NCI-H460 (cell line): ENCODE results near the gene ASCC3. TPM values are rescaled to one million over a fixed set of nuclear protein-coding genes. Genes with fewer than 3 reads are reported as not detected.

Source experiments
- DNase-seq: peaks from one replicate; pipeline ENCODE4 v3.0.0-alpha.2; 2016; ENCODE audit warnings: low read depth; ENCODE audit errors: extremely low read depth
- total RNA-seq: library from RNA; depleted of rRNA; stranded (reverse); fragments of >200 nt; shearing (Covaris generic); gene quantifications from 2 replicates; pipeline ENCODE4 v1.2.3, GENCODE V29; 2014

The ASCC3 gene
- total RNA-seq, 1 experiment from 2014 or later = 60.2 TPM

DNA sequence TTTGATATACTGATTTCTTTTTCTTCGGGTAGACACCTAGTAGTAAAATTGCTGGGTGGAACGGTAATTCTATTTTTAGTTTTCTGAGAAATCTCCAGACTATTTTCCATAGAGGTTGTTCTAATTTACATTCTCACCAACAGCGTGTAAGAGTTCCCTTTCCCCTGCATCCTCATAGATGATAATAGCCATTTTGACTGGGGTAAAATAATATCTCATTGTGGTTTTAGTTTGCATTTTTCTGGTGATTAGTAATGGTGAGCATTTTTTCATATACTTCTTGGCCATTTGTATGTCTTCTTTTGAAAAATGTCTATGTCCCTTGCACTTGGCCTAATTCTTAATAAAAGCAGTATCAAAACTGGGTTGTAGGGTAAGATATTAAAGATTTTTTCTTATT lies 267.5 kb downstream of the ASCC3 start:
- no peak for DNase-seq

DNA sequence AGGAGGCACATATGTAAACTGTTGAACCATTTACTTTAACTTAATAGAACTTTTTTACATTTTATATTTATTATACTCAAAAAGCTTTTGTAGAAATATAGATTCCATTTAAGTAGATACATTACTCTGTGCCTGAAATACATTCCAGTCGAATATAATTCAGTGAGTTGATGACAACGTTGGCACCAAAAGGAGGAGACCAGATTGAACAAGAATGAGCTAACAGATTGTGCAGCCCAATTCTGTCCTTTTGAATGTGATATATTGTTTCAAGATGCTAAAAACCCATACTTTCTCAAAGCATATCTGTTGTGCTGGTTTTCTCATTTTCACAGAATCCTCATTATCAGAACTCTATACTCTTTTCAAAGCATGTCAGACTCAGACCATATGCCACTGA lies 269.0 kb downstream of the ASCC3 start:
- no peak for DNase-seq

DNA sequence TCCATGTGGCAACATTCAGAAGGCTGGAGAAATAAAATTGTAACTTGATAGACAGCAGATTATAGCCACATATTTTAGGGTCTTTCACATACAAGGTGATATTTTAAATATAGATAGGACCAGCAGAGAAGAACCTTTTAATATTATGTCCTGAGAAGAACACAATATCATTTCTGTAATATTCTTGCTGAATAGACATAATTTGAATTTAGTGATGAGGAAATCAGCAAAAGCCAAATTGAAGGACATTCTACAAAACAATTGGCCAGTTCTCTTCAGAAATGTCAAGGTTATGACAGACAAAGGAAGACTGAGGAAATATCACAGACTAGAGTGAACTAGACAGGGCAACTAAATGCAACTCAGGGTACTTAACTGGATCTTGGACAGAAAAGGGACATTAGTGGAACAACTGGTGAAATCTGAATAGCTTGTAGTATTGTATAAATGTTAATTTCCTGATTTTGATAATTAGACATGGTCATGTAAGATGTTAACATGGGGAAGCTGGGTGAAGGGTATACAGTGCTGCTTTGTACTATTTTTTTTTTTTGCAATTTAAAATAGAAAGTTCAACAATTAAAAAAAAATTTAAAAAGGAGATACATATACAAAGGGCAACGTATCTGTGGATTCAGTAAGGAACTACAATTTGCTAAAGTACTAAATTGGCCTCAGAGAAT lies 281.9 kb downstream of the ASCC3 start:
- no peak for DNase-seq

DNA sequence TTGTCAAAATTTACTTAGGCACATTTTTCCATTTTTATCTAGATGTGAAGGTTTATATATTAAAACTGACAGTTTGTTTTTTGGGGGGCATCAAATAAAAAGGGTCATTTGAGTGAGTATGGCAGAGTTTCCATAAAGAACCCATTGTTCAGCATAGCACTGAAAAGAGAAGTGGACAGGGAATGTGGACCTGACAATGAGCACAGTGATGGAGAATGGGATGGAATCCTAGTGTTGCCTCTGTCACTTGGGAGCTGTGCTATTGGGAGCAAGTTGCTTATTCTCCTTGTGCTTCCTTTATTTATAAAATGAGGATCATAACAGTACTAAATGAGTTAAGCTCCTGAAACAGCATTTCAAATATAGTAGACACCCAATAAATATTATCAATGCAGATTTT lies 285.7 kb downstream of the ASCC3 start:
- no peak for DNase-seq

DNA sequence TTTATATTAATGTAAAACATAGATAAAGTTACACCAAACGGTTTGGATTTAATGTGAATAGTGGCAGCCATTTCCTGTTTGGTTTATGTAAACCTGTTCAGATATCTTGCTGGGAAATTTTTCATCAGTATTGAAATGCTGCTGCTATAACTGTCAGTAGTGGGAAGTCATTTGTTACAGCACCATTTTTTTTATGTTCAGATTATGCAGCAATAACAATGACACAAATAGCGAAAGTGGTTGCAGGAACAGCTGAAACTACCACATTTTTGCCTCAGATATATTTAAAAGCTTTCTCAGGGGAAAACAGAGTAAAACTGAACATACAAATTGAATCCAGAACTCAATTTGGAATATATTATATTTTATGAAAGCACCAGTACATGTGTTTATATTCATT lies 287.6 kb downstream of the ASCC3 start:
- no peak for DNase-seq

DNA sequence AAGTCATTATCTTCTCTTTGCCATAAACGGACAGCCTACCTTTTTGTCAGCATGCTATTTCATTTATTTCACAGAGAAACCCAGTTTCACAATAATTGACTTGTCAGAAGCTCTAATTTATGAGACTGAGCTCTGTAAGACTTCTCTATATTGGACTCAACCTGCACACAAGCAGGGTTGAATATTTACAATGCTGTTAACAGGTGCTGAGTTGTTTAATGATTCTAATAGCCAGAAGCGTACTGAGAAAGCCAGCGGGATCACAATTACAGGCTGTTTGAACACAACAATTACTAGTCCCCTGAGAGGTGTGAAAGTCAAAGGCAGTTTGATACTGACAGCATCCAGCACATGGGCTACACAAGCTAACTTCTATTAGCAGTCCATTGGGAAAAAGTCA lies 288.2 kb downstream of the ASCC3 start:
- no peak for DNase-seq

DNA sequence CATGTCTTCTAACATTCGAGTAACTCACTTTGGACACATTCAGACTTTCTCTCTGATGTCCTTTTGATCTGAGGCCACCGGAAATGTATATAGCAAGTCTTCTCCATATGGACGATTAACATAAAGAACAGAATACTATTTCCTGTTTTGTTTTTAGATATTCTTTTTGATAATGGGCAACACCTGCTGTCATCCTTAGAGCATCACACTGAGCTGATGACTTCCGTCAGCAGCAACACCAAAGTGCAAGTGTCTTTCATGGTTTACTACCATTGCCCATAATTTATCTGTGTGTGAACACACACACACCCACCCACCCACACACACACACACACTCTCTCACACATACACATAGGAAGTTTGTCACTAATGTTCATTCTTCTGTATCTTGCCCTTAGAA lies 303.7 kb downstream of the ASCC3 start:
- no peak for DNase-seq

DNA sequence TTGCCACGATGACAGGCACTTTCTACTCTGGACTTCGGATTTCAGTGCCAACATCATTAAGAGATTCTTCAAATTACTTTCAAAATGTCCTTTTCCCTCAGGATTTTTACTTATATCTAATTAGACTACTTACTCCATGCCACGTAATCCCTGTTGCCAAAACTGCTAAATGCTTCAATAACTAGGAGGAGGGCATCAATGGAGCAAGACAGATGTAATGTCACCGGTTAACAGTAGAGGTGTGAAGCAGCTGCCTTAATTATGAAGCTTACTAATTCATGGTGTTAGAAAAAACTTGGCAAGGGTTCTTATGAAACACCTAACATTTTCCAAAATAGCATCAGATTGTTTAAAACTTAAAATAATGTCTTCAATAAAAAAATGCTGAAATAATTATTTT lies 305.2 kb downstream of the ASCC3 start:
- no peak for DNase-seq

DNA sequence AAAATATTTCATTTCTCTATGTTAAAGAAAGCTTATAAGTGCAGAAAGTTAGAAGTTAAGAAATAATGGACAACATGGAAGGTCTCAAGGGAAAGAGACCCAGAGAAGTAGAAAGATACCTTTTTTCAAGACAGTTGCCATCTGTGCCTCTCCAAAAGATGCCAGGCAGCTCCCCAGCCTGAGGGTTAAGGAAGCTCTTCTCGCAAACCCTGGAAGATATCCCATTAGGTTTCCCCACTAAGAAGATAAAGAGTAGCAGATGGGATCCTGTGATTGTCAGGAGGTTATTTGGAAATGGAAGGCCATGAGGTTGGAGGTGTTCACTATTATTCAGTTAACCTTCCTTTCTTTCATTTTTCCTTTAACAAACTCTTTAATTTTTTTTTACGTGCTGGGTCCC lies 306.3 kb downstream of the ASCC3 start:
- no peak for DNase-seq

DNA sequence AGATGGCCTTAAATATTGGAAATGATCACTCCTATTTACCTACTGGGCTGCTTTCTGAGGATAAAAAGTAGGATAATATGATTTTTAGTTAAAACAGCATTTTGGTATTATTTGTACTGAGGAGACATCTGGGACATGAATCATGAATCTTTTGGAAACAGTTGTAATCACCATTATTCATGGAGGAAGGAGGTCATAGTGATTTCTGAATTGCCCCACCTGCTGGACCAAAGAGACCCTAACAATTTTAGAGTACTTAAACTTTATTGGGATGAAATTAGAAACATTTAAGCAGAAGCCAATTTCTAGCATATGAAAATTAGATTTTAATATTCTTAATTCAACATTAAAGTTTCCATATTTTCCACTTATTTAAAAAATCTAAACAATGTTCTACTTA lies 308.0 kb downstream of the ASCC3 start:
- DNase-seq = peak; percentile 20

DNA sequence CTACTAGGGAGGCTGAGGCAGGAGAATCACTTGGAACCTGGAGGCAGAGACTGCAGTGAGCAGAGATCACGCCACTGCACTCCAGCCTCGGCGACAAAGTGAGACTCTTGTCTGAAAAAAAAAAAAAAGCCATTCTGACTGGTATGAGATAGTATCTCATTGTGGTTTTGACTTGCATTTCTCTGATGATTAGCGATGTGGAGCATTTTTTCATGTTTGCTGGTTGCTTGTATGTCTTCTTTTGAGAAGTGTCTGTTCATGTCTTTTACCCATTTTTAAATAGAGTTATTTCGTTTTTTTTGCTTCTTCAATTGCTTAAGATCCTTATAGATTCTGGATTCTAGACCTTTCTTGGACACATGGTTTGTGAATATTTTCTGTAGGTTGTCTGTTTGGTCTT lies 312.9 kb downstream of the ASCC3 start:
- no peak for DNase-seq

DNA sequence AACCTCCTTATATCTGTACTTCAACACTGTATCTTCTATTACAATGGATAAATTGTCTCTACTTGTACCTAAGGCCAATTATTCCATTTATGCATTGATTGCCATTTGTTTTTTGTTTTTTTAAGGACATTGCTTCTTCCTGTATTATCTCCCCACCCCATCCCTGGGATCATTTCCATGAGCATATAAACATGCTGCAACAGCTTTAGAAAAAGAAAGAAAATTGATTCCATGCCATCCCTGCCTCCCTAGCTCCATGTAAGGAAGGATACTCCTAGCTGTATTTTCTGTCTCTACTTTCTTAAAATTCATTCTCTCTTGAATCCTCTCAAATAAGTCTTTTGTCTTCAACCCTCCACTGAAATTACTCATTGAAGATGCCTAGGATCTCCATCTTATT lies 314.6 kb downstream of the ASCC3 start:
- DNase-seq = no peak

DNA sequence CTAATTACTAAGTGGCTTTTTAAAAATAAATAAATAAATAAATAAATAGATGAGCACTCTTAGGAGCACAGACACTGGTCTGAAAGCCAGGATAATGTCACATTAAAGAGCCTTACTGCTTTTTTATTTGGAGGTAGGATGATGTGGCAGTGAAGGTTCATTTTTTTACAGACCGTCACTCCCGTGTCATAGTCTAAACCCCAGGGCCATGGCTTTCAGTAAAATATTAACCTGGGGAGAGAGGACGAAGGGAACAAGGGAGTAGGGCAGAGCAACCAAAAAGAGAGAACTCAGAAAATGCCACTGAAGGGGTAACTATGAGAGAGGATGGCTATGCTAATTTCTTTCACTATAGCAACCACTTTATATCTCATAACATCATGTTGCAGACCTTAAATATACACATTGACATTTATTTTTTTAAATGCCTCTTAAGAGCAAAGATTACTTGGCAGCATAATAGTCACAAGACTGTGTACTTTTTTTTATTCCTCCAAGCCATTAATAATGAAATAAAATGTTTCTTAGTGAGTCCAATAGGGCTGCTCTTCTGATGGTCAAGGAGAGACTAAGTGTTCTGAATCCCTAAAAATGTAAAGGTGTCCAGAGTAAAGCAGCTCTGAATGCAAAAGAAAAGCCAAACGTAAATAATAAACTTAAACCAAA lies 315.6 kb downstream of the ASCC3 start:
- DNase-seq = no peak

DNA sequence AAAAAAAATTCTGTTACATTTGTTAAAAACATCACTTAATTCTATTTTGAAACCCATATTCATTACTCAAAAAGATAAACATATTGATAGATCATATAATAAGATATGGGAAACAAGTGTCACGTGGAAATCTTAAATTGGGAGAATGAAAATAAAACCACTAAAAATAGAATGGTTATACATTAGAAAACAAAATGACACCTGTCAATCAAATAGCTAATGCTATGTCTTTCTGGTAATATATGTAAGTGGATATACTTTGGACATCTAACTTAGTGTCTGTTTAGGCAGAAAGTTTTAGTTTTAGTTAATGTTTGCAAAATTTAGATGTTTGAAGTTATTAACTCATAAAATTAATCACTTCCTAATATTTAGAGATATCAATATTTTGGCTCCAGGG lies 321.3 kb downstream of the ASCC3 start:
- DNase-seq = no peak

DNA sequence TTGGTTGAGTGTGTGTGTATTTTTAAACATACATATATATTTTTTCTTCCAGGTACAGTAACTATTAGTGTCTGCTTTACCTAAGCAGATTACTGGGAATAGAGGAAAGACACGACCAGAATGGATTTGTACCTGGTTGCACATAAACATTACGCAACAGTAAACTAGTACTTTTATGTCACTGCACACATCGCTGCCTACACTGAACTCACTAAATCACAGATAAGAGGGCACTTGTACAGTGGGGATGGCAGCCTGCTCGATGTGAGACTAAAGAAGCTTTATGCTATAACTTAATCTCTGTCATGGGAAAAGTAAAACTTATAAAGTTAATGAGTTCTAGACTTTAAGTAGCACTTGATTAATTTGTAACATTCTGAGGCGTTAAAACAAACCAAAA lies 326.9 kb downstream of the ASCC3 start:
- peak; percentile 13 for DNase-seq

DNA sequence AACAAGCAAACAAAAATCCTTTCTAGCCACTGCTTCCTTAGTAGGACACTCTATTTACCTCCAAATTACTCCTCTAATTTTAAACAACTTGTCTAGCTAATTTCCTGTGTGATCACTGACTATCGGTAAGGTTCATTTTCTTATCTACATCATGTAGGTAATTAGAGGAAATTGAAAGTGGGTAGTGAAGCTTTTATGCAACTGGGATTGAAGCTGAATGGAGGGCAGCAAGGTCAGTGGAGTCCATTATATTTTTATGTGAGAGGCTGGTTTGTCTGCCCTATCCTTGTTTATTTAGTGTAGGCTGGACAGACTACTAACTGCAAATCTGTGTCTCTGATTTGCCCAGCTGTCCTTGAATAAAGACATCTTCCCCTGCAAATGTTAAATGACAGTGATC lies 327.9 kb downstream of the ASCC3 start:
- DNase-seq = no peak

DNA sequence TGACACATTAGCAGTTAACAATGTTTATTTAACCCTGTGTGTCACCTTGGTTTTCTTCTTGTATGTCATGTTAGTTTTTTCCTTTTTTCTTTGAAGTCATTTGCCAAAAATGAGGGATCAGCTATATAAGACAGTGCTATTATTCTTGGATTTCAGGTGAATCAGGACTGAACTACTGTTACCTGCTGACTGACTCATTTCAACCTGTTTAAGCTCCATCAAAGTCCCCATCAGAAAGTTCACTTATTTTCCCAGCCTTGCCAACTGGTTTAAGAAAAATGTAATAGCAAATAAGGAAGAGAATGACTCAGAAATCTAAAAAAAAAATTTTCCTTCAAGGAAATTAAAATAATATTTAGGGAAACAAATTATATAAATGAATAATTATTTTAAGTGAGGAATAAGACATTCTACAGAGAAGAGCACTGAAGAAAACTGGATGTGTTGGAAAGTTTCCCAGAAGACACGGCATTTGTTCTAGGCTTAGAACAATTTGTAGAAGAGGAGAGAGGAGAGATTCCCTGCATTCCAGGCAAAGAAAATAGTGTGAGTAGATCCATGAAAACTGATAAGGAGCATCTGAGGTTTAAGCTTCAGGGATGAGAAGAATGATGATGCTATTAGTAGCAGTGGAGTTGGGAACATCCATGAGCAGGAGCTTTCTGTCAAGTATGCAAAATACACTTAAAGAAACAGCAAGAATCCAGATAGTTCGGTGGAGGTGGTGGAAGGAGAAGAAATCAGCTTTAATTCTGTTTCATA lies 331.5 kb downstream of the ASCC3 start:
- DNase-seq = no peak

DNA sequence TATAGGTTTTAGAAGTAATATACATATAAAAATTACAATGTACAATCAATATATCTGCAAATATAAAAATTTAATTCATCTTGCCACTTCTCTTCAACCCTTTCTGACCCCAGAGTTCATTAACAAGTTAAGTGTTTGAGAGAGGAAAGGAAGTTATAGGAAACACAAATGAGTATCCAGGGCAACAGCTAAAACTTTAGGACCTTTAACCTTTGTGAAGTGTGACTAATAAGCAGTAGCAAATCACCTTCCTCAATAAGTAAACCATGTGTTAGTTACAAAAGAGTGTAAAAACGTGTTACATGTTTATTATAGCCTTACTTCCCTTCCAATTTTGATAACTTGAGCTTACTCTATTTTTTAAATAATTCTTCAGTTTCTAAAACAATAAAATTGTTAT lies 343.0 kb downstream of the ASCC3 start:
- no peak for DNase-seq

DNA sequence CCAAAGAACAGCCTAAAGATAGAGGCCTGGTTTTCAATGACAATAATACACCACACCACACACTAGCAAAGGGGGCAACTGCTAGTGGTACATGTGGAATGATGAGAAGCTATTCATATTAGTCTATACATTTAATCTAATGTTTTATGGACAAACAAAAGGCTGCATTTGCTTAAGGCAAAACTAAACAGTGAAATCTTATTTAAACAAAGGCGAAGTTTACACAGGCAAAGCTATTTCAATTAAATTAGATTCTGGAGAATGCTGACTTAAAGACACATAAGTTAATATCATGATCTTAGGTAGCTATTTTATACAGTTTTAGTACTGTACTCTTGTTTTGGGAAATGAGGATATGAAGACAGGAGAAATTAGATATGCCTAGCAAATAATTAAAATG lies 362.5 kb downstream of the ASCC3 start:
- DNase-seq = no peak

DNA sequence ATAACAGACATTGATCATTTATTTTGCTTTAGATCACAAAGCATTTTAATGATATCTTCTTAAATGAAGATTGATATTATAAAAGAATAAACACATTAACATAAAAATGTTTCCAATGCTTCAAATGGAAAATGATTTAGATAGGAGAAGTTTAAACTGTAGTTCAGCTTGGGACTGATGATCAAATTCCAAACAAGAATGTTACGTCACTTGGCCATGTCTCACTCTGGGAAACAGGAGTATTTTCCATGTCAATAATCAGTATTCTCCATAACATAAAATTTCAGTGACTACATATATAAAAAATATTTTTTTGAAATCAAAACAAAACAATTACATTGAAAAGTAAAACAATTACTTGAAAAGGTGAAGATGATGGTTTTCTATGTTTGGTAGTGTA lies 363.5 kb downstream of the ASCC3 start:
- no peak for DNase-seq

DNA sequence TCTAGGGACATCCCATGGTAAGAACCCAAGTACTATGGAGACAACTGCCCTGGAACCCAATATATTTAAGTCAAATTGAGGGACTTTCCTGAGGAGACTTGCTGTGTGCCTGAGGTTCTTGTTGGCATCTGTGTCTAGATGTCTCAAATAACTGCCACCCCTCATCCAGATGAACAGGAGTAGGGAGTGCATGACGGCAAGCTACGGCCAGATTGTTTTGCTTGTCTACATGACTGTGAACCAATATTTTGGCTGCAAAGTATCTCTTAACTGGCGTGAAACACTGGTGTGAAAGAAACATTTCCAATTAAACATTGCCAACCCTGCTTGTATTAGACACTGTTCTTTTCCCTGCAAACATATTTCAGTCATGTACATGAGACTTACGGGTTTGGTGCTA lies 364.0 kb downstream of the ASCC3 start:
- DNase-seq = no peak

DNA sequence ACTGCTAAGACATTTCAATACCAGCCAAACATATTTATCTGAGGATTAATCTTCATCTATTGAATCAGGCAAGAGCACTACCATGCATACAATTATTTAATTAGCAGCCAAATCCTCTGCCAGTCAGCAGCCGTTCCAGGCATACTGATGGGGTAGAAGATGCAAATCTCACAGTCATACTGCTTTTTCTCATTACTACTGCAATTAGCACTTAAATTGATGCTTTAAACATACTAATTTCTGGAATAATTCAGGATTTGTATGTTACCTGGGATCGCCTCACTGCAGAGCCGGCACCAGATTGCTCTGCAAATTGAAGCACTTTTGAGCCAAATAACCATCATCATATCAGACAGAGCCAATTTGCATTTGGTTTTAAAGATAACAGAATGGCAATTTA lies 366.5 kb downstream of the ASCC3 start:
- no peak for DNase-seq
